SJCRH30 (cell line): Measurements from ENCODE around the gene TMEM52. TPM values are rescaled to one million over a fixed set of nuclear protein-coding genes. Genes with fewer than 3 reads are reported as not detected.

Experiments used
- DNase-seq, 2 experiments: peaks; one replicate each; pipeline ENCODE4 v3.0.0-alpha.2; 2015 to 2020
- H3K27ac ChIP-seq: fragments of 250-450 bp; sonication (Bioruptor Pico); 2 replicates; pipeline ENCODE4 v1.5.1; 2020; ENCODE audit warnings: mild to moderate bottlenecking, moderate library complexity
- H3K27me3 ChIP-seq: fragments of 250-450 bp; sonication (Bioruptor Pico); 2 replicates; pipeline ENCODE4 v1.5.1; 2020; ENCODE audit warnings: mild to moderate bottlenecking, moderate library complexity
- H3K36me3 ChIP-seq: fragments of 250-450 bp; sonication (Bioruptor Pico); 2 replicates; pipeline ENCODE4 v1.5.1; 2020; ENCODE audit warnings: mild to moderate bottlenecking, moderate library complexity
- H3K4me1 ChIP-seq: fragments of 250-450 bp; sonication (Bioruptor Pico); 2 replicates; pipeline ENCODE4 v1.5.1; 2020; ENCODE audit warnings: mild to moderate bottlenecking, moderate library complexity
- H3K4me3 ChIP-seq: fragments of 250-450 bp; sonication (Bioruptor Pico); 2 replicates; pipeline ENCODE4 v1.5.1; 2020; ENCODE audit warnings: mild to moderate bottlenecking, moderate library complexity
- H3K9me3 ChIP-seq: fragments of 250-450 bp; sonication (Bioruptor Pico); replicated peaks from 2 replicates; pipeline ENCODE4 v1.5.1; 2020; ENCODE audit warnings: mild to moderate bottlenecking, moderate library complexity
- total RNA-seq: library from RNA; depleted of rRNA; stranded (reverse); fragments of >200 nt; shearing (Covaris generic); gene quantifications from 2 replicates; pipeline ENCODE4 v1.2.3, GENCODE V29; 2014

TMEM52 gene
- total RNA-seq, 1 experiment from 2014 or later = 1.0 TPM

DNA sequence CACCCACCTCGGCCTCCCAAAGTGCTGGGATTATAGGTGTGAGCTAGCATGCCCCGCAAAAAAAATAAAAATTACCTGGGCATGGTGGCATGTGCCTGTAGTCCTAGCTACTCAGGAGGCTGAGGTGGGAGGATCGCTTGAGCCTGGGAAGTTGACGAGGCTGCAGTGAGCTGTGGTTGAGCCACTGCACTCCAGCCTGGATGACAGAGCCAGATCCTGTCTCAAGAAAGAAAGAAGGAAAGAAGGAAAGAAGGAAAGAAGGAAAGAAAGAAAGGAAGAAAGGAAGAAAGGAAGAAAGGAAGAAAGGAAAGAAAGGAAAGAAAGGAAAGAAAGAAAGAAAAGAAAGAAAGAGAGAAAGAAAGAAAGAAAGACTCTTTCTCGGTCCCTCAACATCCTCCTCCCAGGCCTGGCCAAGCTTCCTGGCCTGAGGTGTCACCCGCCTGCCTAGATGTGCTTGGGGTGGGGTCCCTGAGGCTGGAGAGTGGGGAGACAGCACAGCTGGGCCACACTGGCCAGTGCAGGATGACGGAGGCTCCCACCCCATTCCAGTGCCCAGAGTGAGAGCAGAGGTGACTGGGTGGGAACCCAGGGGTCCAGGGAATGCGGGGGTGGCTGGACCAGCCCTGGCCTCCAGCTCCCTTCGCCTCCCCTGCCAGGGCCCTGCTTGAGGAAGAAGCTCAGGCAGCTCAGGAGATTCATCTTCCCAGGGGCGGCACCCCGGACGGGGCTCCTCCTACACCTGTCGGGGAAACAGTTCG is 18.0 kb downstream of the TMEM52 start:
- H3K4me1 ChIP-seq = peaks cover 10% of the 10 kb centered on the region

DNA sequence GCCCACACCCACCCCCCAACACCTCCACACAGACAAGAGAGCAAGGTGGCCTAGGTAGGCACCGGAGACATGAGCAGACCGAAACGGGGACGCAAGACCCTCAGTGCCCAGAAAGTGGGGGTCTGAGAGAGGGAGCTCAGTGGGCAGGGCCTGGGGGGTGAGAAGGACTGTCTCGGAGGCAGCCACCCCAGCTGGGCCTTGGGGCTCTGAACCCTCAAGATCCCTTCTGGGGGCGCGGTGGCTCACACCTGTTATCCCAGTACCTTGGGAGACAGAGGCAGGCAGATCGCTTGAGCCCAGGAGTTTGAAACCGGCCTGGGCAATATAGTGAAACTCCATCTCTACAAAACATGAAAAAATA is 19.1 kb downstream of the TMEM52 start:
- no peak for DNase-seq
- Histone ChIP-seq H3K9me3 (no peaks in the 10 kb centered on the region), H3K27me3 (no peaks in the 10 kb centered on the region), H3K36me3 (no peaks in the 10 kb centered on the region), H3K4me3 (no peak overlapping the region), H3K4me1 (peaks cover 10% of the 10 kb centered on the region), H3K27ac (no peak overlapping the region)

More for the DNA sequence above, 18.0 kb downstream of the TMEM52 start:
- Histone ChIP-seq H3K9me3 (no peaks in the 10 kb centered on the region), H3K27ac (no peak overlapping the region), H3K27me3 (no peaks in the 10 kb centered on the region), H3K4me3 (no peak overlapping the region), H3K36me3 (no peaks in the 10 kb centered on the region)
- DNase-seq = no peak

DNA sequence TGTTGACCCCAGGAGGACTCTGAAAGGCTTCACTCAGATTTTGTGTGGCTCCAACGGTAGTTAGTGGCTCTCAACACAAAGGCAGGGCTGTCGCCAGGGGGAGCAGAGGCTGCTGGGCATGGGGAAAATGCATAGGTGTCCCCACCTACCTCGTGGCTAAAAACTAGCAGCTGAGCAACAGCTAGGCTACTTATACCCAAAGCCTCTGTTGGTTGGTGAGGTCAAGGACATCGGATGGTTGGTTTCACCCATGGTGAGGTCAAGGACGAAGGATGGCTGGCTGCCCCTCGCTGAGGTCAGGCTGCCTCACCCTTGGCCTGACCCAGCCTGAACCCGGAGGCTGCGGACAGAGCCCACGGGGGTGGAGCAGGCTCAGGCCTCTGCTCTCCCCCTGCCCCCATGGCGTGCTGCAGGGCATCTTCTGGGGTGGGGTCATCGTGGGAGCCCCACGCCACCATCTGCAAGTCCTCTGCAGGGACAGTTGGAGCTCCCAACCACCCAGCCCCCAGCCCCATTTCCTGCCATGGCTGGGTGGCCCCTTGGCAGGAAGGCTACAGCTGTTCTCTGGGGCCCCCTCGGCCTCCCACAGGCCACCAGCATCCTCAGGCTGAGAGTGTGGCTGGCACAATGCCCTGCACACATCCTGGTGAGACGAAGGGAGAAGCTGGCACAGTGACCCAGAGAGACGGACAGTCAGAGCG is 19.7 kb downstream of the TMEM52 start:
- peaks cover 10% of the 10 kb centered on the region for H3K4me1 ChIP-seq
- H3K27ac ChIP-seq = peak overlapping the region; percentile 28
- peak; percentile 73 to 83 for DNase-seq
- H3K27me3 ChIP-seq = no peaks in the 10 kb centered on the region
- peak overlapping the region; percentile 10 for H3K4me3 ChIP-seq
- H3K9me3 ChIP-seq = no peaks in the 10 kb centered on the region
- H3K36me3 ChIP-seq = no peaks in the 10 kb centered on the region

DNA sequence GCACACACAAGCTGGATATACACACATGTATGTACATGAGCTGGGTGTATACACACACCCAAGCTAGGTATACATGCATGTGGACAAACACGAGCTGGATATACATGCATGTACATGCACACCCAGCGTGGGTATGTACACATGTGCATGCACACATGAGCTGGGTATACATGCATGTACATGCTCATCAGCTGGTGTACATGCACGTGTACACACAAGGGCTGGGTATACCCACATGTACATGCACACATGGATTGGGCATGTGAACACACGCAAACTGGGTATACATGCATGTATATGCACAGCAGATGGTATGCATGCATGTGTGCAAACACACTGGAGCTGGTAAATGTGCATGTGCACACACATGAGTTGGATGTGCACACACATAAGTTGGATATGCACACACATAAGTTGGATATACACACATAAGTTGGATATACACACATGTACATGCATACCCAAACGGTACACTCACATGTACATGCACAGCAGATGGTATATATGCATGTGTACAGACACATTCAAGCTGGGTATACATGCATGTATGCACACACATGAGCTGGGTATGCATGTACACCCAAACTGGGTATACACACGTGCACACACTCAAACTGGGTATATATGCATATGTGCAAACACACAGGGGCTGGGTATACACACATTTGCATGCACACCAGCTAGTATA is 20.7 kb downstream of the TMEM52 start:
- no peak overlapping the region for H3K4me3 ChIP-seq
- no peak overlapping the region for H3K27ac ChIP-seq
- no peaks in the 10 kb centered on the region for H3K27me3 ChIP-seq
- DNase-seq = no peak
- no peaks in the 10 kb centered on the region for H3K36me3 ChIP-seq
- no peaks in the 10 kb centered on the region for H3K9me3 ChIP-seq
- peaks cover 10% of the 10 kb centered on the region for H3K4me1 ChIP-seq

DNA sequence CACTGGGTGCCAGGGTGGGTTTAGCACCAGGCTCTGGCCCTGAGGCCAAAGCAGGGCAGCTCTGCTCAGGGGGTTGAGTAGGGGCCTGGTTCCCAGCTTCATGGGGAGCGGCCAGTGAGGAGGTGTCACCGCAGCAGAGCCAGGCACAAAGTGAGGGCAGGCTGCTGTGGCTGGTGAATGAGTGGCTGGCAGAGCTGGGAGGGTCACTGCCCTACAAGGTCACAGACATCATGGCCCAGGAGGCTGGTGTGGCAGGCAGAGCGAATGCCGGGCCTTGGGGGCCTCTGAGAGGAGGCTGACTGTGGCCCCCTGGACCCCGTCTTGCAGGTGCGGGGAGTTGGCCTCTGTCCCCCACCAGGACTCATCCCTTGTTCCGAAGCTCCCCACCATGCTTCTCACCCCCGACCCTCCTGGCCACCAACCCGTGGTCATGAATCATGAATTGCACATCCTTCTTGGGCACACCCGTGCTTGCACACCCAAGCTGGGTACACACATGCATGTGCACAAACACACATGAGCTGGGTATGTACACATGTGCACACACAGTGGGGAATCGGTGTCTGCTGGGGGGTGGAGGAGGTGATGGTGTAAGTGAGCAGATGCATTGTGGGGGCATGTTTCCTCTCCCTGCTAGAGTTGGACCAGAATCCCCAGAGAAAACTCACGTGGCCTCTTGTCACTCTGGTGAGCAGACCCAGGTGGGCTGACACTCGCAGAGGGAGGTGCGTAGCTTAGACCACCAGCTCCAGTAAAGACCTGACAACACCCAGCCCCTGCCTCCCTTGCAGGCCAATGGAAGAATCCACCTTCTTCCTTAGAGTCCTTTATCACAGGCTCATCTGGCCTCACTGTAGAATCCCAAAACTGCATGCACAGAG is 23.4 kb downstream of the TMEM52 start:
- peaks cover 18% of the 10 kb centered on the region for H3K4me1 ChIP-seq
- no peak for DNase-seq
- no peak overlapping the region for H3K4me3 ChIP-seq
- no peak overlapping the region for H3K27ac ChIP-seq
- H3K27me3 ChIP-seq = no peaks in the 10 kb centered on the region
- no peaks in the 10 kb centered on the region for H3K36me3 ChIP-seq
- no peaks in the 10 kb centered on the region for H3K9me3 ChIP-seq

DNA sequence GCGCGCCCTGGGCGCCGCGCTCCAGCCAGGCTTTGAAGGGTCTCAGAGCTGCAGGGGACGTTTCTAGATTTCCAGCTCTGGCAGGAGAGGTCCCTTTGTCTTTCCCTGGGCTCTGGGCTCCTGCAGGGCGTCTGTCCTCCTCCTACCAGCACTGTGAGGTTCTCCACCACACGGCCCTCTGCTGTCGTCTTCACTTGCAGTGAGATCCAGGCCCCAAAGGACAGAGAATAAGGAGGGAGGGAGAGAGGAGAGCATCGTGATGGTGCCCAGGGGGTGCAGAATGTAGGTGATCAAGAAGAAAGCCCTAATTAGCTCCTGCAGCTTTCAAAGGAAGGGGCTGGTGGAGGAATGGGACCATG is 24.0 kb downstream of the TMEM52 start:
- DNase-seq = no peak
- H3K4me3 ChIP-seq = no peak overlapping the region
- H3K4me1 ChIP-seq = peaks cover 17% of the 10 kb centered on the region
- no peaks in the 10 kb centered on the region for H3K36me3 ChIP-seq
- H3K27me3 ChIP-seq = no peaks in the 10 kb centered on the region
- H3K9me3 ChIP-seq = no peaks in the 10 kb centered on the region
- no peak overlapping the region for H3K27ac ChIP-seq

DNA sequence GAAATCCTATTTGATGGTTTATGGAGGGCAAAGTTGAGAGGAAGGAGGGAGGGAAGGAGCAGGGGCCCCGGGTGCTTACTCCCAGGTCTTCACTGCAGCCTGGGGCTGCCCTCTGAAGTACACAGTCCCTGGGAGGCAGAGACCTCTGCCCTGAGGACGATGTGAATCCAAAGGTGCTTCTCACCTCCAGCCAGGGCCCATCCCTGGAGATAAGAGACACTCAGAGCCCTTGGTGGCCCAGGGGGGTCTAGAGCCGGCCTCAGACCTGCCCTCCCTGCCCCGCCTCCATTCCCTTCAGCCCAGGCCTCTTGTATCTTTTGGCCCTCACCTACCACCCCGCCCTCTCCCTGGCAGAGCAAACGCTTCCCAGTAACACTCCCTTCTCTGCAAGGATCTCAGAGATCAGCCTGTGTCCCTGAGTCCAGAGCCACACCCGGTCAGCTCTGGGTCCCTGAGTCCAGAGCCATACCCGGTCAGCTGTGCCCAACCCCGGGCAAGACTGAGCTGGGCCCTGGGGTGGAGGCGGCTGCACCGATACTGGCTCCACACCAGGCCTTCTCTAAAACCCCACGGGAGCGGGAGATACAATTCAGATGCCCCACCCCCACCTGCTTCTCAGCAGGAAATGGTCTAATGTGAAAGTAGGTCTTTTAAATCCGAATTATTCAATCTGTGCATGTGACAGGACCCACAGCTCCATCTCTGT is 24.6 kb downstream of the TMEM52 start:
- no peak overlapping the region for H3K4me3 ChIP-seq
- H3K9me3 ChIP-seq = no peaks in the 10 kb centered on the region
- no peaks in the 10 kb centered on the region for H3K27me3 ChIP-seq
- peaks cover 11% of the 10 kb centered on the region for H3K4me1 ChIP-seq
- no peak for DNase-seq
- H3K36me3 ChIP-seq = no peaks in the 10 kb centered on the region
- no peak overlapping the region for H3K27ac ChIP-seq

DNA sequence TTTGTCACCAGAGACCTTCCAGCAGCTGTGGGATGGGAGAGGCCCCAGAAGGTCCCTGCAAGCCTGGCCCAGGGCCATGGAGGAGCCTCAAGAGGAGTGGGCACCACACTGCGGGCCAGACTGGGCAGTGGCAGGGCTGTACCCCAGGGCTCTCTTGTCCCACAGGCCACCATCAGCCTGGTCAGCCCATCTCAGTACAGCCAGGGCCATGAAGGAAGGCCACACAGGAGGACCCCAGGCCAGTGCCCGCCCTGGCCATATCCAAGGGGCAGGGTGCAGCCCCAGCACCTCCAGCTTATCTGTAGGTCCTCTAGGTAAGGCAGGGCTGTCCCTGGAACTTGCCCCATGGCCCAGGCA is 25.1 kb downstream of the TMEM52 start:
- H3K27ac ChIP-seq = no peak overlapping the region
- H3K4me1 ChIP-seq = peaks cover 10% of the 10 kb centered on the region
- H3K9me3 ChIP-seq = no peaks in the 10 kb centered on the region
- H3K27me3 ChIP-seq = no peaks in the 10 kb centered on the region
- no peak overlapping the region for H3K4me3 ChIP-seq
- DNase-seq = no peak
- H3K36me3 ChIP-seq = no peaks in the 10 kb centered on the region

DNA sequence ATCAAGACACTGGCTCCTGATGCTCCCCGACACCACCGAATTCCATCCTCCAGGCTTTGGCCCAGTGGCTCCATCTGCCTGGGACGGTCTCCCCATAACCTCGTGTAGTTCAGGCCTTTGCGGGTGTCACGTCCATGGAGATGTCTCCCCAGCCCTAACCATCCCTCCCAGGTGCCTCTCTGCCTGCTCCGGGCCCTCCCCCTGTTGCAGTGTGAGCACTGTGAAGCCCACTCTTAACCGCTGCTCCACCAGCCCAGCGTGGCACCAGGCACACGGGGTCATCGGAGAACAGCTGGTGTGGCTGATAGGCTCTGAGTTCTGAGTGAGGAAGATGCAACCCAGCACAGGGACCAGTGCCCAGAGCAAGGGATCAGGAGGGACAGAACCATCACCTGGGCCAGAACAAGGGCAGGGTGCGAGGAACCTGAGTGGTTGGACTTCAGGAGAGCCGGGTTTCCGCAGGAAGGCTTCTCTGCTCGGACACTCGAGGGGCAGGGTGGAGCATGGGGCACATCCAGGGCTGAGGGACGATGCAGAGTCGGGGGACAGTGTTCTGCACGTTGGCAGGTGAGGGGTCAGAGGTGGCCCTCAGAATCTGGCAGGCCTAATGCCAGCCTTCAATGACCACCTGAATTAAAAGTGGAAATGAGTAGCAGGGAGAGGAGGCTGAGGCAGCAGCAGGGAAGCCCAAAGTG is 25.6 kb downstream of the TMEM52 start:
- no peaks in the 10 kb centered on the region for H3K9me3 ChIP-seq
- no peak overlapping the region for H3K4me3 ChIP-seq
- H3K4me1 ChIP-seq = peaks cover 15% of the 10 kb centered on the region
- H3K27ac ChIP-seq = no peak overlapping the region
- H3K36me3 ChIP-seq = peaks cover 2% of the 10 kb centered on the region; the same call in 1 of the 2 replicates
- H3K27me3 ChIP-seq = no peaks in the 10 kb centered on the region
- no peak for DNase-seq

DNA sequence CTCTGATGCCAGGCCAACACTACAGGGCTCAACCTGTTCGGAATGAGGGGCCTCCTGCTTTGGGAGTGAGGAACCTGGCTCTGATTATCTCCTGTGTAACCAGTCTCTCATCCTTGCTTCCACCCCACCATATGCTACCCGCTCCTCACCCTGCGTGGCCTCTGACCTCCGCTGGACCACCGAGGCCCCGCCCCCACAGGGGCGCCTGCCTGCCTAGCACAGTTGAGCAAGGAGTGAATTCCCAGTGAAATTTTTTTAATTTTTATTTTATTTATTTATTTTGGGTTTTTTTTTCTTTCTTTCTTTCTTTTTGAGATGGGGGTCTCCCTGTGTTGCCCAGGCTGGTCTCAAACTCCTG is 26.3 kb downstream of the TMEM52 start:
- Histone ChIP-seq H3K4me3 (no peak overlapping the region), H3K27me3 (no peaks in the 10 kb centered on the region), H3K36me3 (peaks cover 6% of the 10 kb centered on the region), H3K9me3 (no peaks in the 10 kb centered on the region), H3K27ac (no peak overlapping the region), H3K4me1 (peaks cover 16% of the 10 kb centered on the region)
- DNase-seq = no peak

DNA sequence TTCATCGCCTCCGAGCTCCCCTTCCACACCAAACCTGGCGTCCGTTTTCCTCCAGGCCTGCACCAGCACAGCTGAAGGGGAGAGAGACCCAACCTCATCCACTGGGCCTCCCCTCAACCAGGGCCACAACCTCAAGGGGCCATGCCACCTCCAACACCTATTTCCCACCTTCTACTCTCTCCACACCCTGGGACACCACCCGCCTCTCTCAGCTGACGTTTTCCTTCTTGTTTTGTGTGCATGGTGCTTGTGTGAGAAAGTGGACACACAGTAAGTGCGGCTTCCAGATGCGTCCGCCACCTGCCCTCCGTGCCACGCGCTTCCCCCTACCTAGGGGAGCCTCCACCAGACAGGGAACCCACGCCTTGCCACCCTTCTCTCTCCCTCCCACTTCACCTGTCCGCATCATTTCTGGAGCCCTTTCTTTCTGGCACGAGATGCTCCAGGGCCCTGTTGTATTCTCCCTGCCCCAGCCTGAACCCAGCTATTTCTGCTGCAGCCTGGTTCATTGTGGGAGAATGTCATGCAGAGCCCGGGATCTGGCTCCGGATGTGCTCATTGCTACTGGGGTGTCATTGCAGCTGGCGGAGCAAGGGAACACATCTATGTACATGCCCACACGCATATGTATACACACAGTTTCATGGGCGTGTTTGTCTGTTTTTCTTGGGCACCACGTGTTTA is 26.9 kb downstream of the TMEM52 start:
- Histone ChIP-seq H3K4me1 (peaks cover 16% of the 10 kb centered on the region), H3K27ac (no peak overlapping the region), H3K36me3 (peaks cover 7% of the 10 kb centered on the region), H3K4me3 (peak overlapping the region; percentile 100), H3K27me3 (no peaks in the 10 kb centered on the region), H3K9me3 (no peaks in the 10 kb centered on the region)
- no peak for DNase-seq

DNA sequence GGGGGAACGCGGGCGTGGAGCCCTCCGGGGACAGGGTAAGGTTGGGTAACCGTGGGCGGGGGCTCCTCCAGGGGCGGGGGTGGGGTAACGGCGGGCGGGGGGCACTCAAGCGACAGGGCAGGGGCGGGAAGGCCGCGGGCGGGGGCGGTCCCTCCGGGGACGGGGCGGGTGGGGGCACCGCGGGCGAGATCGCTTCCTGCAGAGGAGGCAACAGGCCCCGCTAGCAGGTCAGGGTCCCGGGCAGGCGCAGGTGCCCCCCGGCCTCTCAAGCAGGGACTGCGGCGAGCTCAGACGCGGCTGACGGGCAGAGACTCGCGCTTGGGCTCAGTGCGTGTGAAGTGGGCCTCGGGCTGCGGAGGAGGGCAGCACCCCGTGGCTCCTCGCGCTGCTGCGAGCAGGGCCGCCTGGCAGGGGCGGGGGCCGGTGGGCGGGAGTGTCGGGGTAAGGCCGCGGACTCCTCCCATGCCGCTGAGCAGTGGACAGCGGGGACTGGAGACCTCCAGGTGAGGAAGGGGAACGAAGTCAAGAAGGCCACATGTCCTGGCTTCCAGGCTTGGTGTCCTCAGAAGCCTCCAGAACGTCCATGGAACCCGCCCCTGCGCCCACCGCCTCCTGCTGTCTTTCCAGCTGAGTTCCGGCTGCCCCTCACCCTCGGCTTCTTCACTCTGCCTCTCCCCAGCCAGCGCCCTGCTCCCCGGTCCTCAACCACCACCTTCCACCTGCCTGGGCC is 27.6 kb downstream of the TMEM52 start:
- Histone ChIP-seq H3K36me3 (peaks cover 7% of the 10 kb centered on the region), H3K4me1 (peaks cover 16% of the 10 kb centered on the region), H3K4me3 (peak overlapping the region; percentile 100), H3K9me3 (no peaks in the 10 kb centered on the region), H3K27me3 (no peaks in the 10 kb centered on the region), H3K27ac (peak overlapping the region; percentile 50; the same call in 1 of the 2 replicates)
- DNase-seq = peak; percentile 84 to 85
